HCT116 (cell line): ENCODE results near the gene MISP. TPM values are rescaled to one million over a fixed set of nuclear protein-coding genes. Genes with fewer than 3 reads are reported as not detected.

Experiments
- ATAC-seq: fragments of 200-7000 bp; cut with Tn5 transposase; 2 replicates; pipeline ENCODE4 v1.9.1; 2020; ENCODE audit warnings: mild to moderate bottlenecking, moderate library complexity
- BruUV-seq: library from RNA; stranded (reverse); fragments of 400-500 nt; replicated peaks from 2 replicates; lab custom pipeline; 2021; lab: Mats Ljungman, UMichigan
- CTCF ChIA-PET: fragments of 300-600 bp; sonication (Branson Sonifier 250); formaldehyde crosslinking; loops from one replicate; lab custom pipeline; 2021; ENCODE audit warnings: antibody characterized with exemption; lab: Charles Lee
- POLR2A ChIA-PET: fragments of 300-600, 350-600 bp; sonication (Branson Sonifier 250); formaldehyde crosslinking; loops from one replicate; lab custom pipeline; 2021; ENCODE audit warnings: antibody characterized with exemption; lab: Charles Lee
- RAD21 ChIA-PET, 2 experiments: fragments of 300-600 bp; sonication (Branson Sonifier 250); formaldehyde crosslinking; loops; one replicate each; lab custom pipeline; 2023; ENCODE audit warnings: low total read pairs in 2 of 2; ENCODE audit not compliant: uncharacterized antibody in 2 of 2, unreplicated experiment in 2 of 2, low non-redundant PET in 1 of 2; lab: Charles Lee
- DNase-seq: peaks from one replicate; pipeline ENCODE4 v3.0.0-alpha.2; 2010; ENCODE audit warnings: low read depth, low spot score
- H2AFZ ChIP-seq: fragments of 200-600 bp; shearing (Covaris generic), sonication (generic); 2 replicates; pipeline ENCODE4 v1.6.1; 2017; ENCODE audit warnings: low read depth, mixed run types, mixed read lengths, antibody characterized with exemption, low read length; ENCODE audit not compliant: poor library complexity, severe bottlenecking
- H3K27ac ChIP-seq: 2 replicates; pipeline ENCODE4 v1.5.1; 2012; ENCODE audit warnings: low read depth, low read length
- H3K27me3 ChIP-seq: fragments of 200-600 bp; sonication (generic); 2 replicates; pipeline ENCODE4 v1.6.1; 2016; ENCODE audit warnings: mixed run types, low read length, mixed read lengths; ENCODE audit not compliant: insufficient read depth
- H3K36me3 ChIP-seq, 2 experiments: fragments of 200-500 bp in 1 of 2; fragments of 200-600 bp in 1 of 2; sonication (Bioruptor generic) in 1 of 2; sonication (generic) in 1 of 2; 2 replicates each; pipeline versions ENCODE4 v1.5.1 to v1.6.1; 2014 to 2016; ENCODE audit warnings: low read length in 2 of 2, inconsistent platforms in 1 of 2, mixed read lengths in 1 of 2, mixed run types in 1 of 2; ENCODE audit not compliant: insufficient read depth in 2 of 2, control insufficient read depth in 1 of 2
- H3K4me1 ChIP-seq, 2 experiments: fragments of 200-600 bp in 1 of 2; sonication (generic) in 1 of 2; 2 replicates each; pipeline versions ENCODE4 v1.5.1 to v1.6.1; 2012 to 2017; ENCODE audit warnings: low read length in 2 of 2, inconsistent platforms in 1 of 2, mild to moderate bottlenecking in 1 of 2, mixed read lengths in 1 of 2, mixed run types in 1 of 2, moderate library complexity in 1 of 2; ENCODE audit not compliant: insufficient read depth in 2 of 2, control insufficient read depth in 1 of 2
- H3K4me2 ChIP-seq: fragments of 200-600 bp; sonication (generic); 2 replicates; pipeline ENCODE4 v1.6.1; 2017; ENCODE audit warnings: mixed run types, low read length, mixed read lengths
- H3K4me3 ChIP-seq, 2 experiments: fragments of 200-600 bp in 1 of 2; sonication (generic) in 1 of 2; replicated peaks in 1 of 2; 2 replicates each; pipeline ENCODE4 v1.5.1; 2011 to 2016; ENCODE audit warnings: low read length in 2 of 2, control low read depth in 1 of 2, low read depth in 1 of 2, mild to moderate bottlenecking in 1 of 2, mixed read lengths in 1 of 2, mixed run types in 1 of 2
- H3K79me2 ChIP-seq: fragments of 200-600 bp; sonication (generic); 2 replicates; pipeline ENCODE4 v1.6.1; 2017; ENCODE audit warnings: mild to moderate bottlenecking, mixed run types, low read length, moderate library complexity, mixed read lengths; ENCODE audit not compliant: insufficient read depth
- H3K9ac ChIP-seq: fragments of 200-600 bp; sonication (generic); 2 replicates; pipeline ENCODE4 v1.6.1; 2016; ENCODE audit warnings: low read length, mixed read lengths
- H3K9me2 ChIP-seq: fragments of 200-600 bp; sonication (generic), shearing (Covaris generic); 2 replicates; pipeline ENCODE4 v1.6.1; 2017; ENCODE audit warnings: mixed run types, mild to moderate bottlenecking, moderate library complexity; ENCODE audit not compliant: insufficient read depth
- H3K9me3 ChIP-seq, 2 experiments: fragments of 200-500 bp in 1 of 2; fragments of 200-600 bp in 1 of 2; sonication (Bioruptor generic) in 1 of 2; sonication (generic) in 1 of 2; 2 replicates each; pipeline ENCODE4 v1.6.1; 2014 to 2017; ENCODE audit warnings: low read length in 2 of 2, mixed read lengths in 2 of 2, inconsistent platforms in 1 of 2, low read depth in 1 of 2, mild to moderate bottlenecking in 1 of 2, mixed run types in 1 of 2, moderate library complexity in 1 of 2; ENCODE audit not compliant: control insufficient read depth in 1 of 2, insufficient read depth in 1 of 2
- H4K20me1 ChIP-seq: fragments of 200-600 bp; sonication (generic), shearing (Covaris generic); 2 replicates; pipeline ENCODE4 v1.6.1; 2017; ENCODE audit warnings: mixed run types, mild to moderate bottlenecking, moderate library complexity; ENCODE audit not compliant: insufficient read depth
- CBX3 ChIP-seq: IDR thresholded peaks from 2 replicates; pipeline ENCODE4 v1.6.1; 2012; ENCODE audit warnings: low read depth
- CTCF ChIP-seq, 3 experiments: fragments of 200-600 bp in 1 of 3; sonication (generic) in 1 of 3; IDR thresholded peaks in 2 of 3; conservative IDR thresholded peaks in 1 of 3; 2 replicates each; pipeline ENCODE4 v1.5.1; 2012 to 2017; ENCODE audit warnings: low read depth in 2 of 3, low read length in 2 of 3, antibody characterized with exemption in 1 of 3, borderline replicate concordance in 1 of 3, control low read depth in 1 of 3, mild to moderate bottlenecking in 1 of 3, mixed read lengths in 1 of 3, mixed run types in 1 of 3, moderate library complexity in 1 of 3; ENCODE audit not compliant: insufficient read depth in 1 of 3
- EGR1 ChIP-seq: IDR thresholded peaks from 2 replicates; pipeline ENCODE4 v1.6.1; 2012; ENCODE audit warnings: low read depth
- ELF1 ChIP-seq: IDR thresholded peaks from 2 replicates; pipeline ENCODE4 v1.6.1; 2012; ENCODE audit warnings: low read depth, borderline replicate concordance
- EZH2 ChIP-seq: fragments of 200-600 bp; sonication (generic); IDR thresholded peaks from 2 replicates; pipeline ENCODE4 v1.6.1; 2017; ENCODE audit warnings: antibody characterized with exemption, mixed run types
- EZH2phosphoT487 ChIP-seq: fragments of 200-600 bp; IDR thresholded peaks from 2 replicates; pipeline ENCODE4 v1.6.1; 2018; ENCODE audit warnings: antibody characterized with exemption, borderline replicate concordance
- FOSL1 ChIP-seq: IDR thresholded peaks from 2 replicates; pipeline ENCODE4 v1.6.1; 2012; ENCODE audit warnings: low read depth
- JUND ChIP-seq: IDR thresholded peaks from 2 replicates; pipeline ENCODE4 v1.6.1; 2012
- MAX ChIP-seq: IDR thresholded peaks from 2 replicates; pipeline ENCODE4 v1.6.1; 2012
- POLR2A ChIP-seq: IDR thresholded peaks from 2 replicates; pipeline ENCODE4 v1.7.0; 2011; ENCODE audit warnings: borderline replicate concordance; ENCODE audit not compliant: insufficient read depth, insufficient read length; ENCODE audit errors: extremely low read depth
- POLR2AphosphoS5 ChIP-seq: IDR thresholded peaks from 2 replicates; pipeline ENCODE4 v1.6.1; 2011; ENCODE audit warnings: mild to moderate bottlenecking, low read depth, low read length, moderate library complexity
- RAD21 ChIP-seq: IDR thresholded peaks from 2 replicates; pipeline ENCODE4 v1.6.1; 2012; ENCODE audit warnings: low read depth, mild to moderate bottlenecking
- SIN3A ChIP-seq: IDR thresholded peaks from 2 replicates; pipeline ENCODE4 v1.6.1; 2012; ENCODE audit warnings: low read depth
- SP1 ChIP-seq: IDR thresholded peaks from 2 replicates; pipeline ENCODE4 v1.6.1; 2012; ENCODE audit warnings: low read depth
- SRF ChIP-seq: IDR thresholded peaks from 2 replicates; pipeline ENCODE4 v1.6.1; 2012; ENCODE audit warnings: low read depth
- TCF7L2 ChIP-seq: IDR thresholded peaks from 2 replicates; pipeline ENCODE4 v1.7.0; 2011; ENCODE audit warnings: borderline replicate concordance, inconsistent platforms; ENCODE audit not compliant: insufficient read depth, insufficient read length; ENCODE audit errors: extremely low read depth
- YY1 ChIP-seq: IDR thresholded peaks from 2 replicates; pipeline ENCODE4 v1.6.1; 2011; ENCODE audit warnings: low read length, low read depth, moderate library complexity, mild to moderate bottlenecking; ENCODE audit not compliant: insufficient replicate concordance; ENCODE audit errors: extremely low read depth
- ZFX ChIP-seq: fragments of 450-650 bp; IDR thresholded peaks from 2 replicates; pipeline ENCODE4 v1.6.1; 2017
- ZNF274 ChIP-seq: fragments of 200-500 bp; sonication (Bioruptor generic); IDR thresholded peaks from 2 replicates; pipeline ENCODE4 v1.6.1; 2014; ENCODE audit warnings: mild to moderate bottlenecking, low read depth, low read length, inconsistent platforms
- intact Hi-C: fragments of 100-400 bp; cut with micrococcal nuclease; formaldehyde crosslinking; loops from 2 replicates; pipeline ENCODE4 v1.10.0; 2022
- total RNA-seq: library from RNA; stranded (reverse); gene quantifications from one replicate; pipeline ENCODE4 v1.2.1, GENCODE V29; 2021; ENCODE audit not compliant: unreplicated experiment
- TF ChIP-seq, protein P1 (sequence below): IDR thresholded peaks from 2 replicates; pipeline ENCODE4 v1.6.1; 2011; ENCODE audit warnings: mild to moderate bottlenecking, low read length, moderate library complexity; ENCODE audit not compliant: insufficient replicate concordance; ENCODE audit errors: extremely low read depth

The MISP gene
- total RNA-seq, 1 experiment from 2014 or later = 38.2 TPM

GRCh38 chr19:788686-788982 lies 37.7 kb downstream of the MISP start:
- intact Hi-C loops = no loop called here
- H3K79me2 ChIP-seq = no peaks in the 10 kb centered on the region
- no peaks in the 10 kb centered on the region for H3K9me3 ChIP-seq
- no peak overlapping the region for H3K4me3 ChIP-seq
- H3K4me2 ChIP-seq = no peak overlapping the region
- no peaks in the 10 kb centered on the region for H3K27me3 ChIP-seq
- no peak overlapping the region for H3K9ac ChIP-seq
- no peak overlapping the region for H2AFZ ChIP-seq
- TF ChIP-seq EGR1 (no peak), FOSL1 (no peak), ELF1 (no peak), YY1 (no peak), JUND (no peak), SRF (no peak), TCF7L2 (no peak), SIN3A (no peak), CTCF (IDR thresholded peaks at IDR 0.05 in 2 of 3, conservative IDR thresholded peaks at IDR 0.05 in 1 of 3; ENCODE audit: borderline replicate concordance in 1 of 3, insufficient read depth in 1 of 3, low read depth in 2 of 3, low read length in 2 of 3) (no peak), SP1 (no peak), MAX (no peak), CBX3 (no peak), POLR2A (no peak), EZH2 (no peak), ZFX (no peak), RAD21 (no peak), EZH2phosphoT487 (no peak), ZNF274 (no peak), POLR2AphosphoS5 (no peak)
- TF ChIP-seq, protein P1, sequence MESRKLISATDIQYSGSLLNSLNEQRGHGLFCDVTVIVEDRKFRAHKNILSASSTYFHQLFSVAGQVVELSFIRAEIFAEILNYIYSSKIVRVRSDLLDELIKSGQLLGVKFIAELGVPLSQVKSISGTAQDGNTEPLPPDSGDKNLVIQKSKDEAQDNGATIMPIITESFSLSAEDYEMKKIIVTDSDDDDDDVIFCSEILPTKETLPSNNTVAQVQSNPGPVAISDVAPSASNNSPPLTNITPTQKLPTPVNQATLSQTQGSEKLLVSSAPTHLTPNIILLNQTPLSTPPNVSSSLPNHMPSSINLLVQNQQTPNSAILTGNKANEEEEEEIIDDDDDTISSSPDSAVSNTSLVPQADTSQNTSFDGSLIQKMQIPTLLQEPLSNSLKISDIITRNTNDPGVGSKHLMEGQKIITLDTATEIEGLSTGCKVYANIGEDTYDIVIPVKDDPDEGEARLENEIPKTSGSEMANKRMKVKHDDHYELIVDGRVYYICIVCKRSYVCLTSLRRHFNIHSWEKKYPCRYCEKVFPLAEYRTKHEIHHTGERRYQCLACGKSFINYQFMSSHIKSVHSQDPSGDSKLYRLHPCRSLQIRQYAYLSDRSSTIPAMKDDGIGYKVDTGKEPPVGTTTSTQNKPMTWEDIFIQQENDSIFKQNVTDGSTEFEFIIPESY = no peak
- BruUV-seq = no TSS peak
- CTCF ChIA-PET = no interaction called here
- POLR2A ChIA-PET = no interaction called here
- RAD21 ChIA-PET = no interaction called here
- no peak for DNase-seq
- H3K4me1 ChIP-seq = peaks cover 11 to 13% of the 10 kb centered on the region in 2 experiments
- H4K20me1 ChIP-seq = no peaks in the 10 kb centered on the region
- no peaks in the 10 kb centered on the region for H3K9me2 ChIP-seq
- no peak for ATAC-seq
- H3K36me3 ChIP-seq = no peaks in the 10 kb centered on the region
- no peak overlapping the region for H3K27ac ChIP-seq
